Lower lobe of right lung (tissue), 2 donors: Measurements from ENCODE around the gene NNT. TPM values are rescaled to one million over a fixed set of nuclear protein-coding genes. Genes with fewer than 3 reads are reported as not detected.
"Not testable (repeated sequence)": the region's sequence is repeated elsewhere in the genome, so short reads cannot be mapped to it uniquely, and the experiment has no call there.

ENCODE experiments used
- ATAC-seq, 2 donors: fragments of 200-7000 bp; cut with Tn5 transposase; one replicate each; pipeline ENCODE4 v1.9.1; 2020 to 2022; ENCODE audit warnings: mild to moderate bottlenecking in 2 of 2, moderate library complexity in 2 of 2
- DNase-seq: peaks from one replicate; pipeline ENCODE4 v3.0.0-alpha.2; 2020
- H3K27ac ChIP-seq: fragments of 200-600 bp; one replicate; pipeline ENCODE4 v1.8.0; 2022
- H3K27me3 ChIP-seq: fragments of 200-600 bp; one replicate; pipeline ENCODE4 v1.8.0; 2022; ENCODE audit warnings: low read depth
- H3K36me3 ChIP-seq: fragments of 200-600 bp; one replicate; pipeline ENCODE4 v1.8.0; 2022; ENCODE audit warnings: mild to moderate bottlenecking
- H3K4me1 ChIP-seq: fragments of 200-600 bp; one replicate; pipeline ENCODE4 v1.8.0; 2022
- H3K4me3 ChIP-seq: fragments of 200-600 bp; one replicate; pipeline ENCODE4 v1.8.0; 2022; ENCODE audit warnings: mild to moderate bottlenecking
- H3K9me3 ChIP-seq: fragments of 200-600 bp; one replicate; pipeline ENCODE4 v1.8.0; 2022
- intact Hi-C: fragments of 100-400 bp; cut with DNase I; formaldehyde crosslinking; loops from one replicate; pipeline ENCODE4 v1.11.0; 2022
- long read RNA-seq: library from polyadenylated mRNA; unstranded; transcript quantifications from one replicate; pipeline ENCODE4 v2.0.0, GENCODE V29; 2021
- total RNA-seq: library from RNA; stranded (reverse); fragmentation: NEBNext Ultra II Directional; extraction: Animal tissue kit (Norgen Biotek cat#: 25700); gene quantifications from one replicate; pipeline ENCODE4 v1.2.1, GENCODE V29; 2021
- TF ChIP-seq, protein P1 (sequence below): fragments of 200-600 bp; IDR thresholded peaks from one replicate; pipeline ENCODE4 v1.8.0; 2022; ENCODE audit warnings: antibody characterized with exemption, mild to moderate bottlenecking
- donor health status: DM: no; HTN: yes; CAD: no; lungs with severe emphysema.

Gene NNT
- total RNA-seq, result 70.9 TPM
- long read RNA-seq, full-length matches to known transcripts, result 29 of 44 reads
- long read RNA-seq, partial matches to known transcripts, result 12 of 44 reads
- long read RNA-seq, other reads (novel, unspliced or antisense), result 3 of 44 reads

- TF ChIP-seq, protein P1, sequence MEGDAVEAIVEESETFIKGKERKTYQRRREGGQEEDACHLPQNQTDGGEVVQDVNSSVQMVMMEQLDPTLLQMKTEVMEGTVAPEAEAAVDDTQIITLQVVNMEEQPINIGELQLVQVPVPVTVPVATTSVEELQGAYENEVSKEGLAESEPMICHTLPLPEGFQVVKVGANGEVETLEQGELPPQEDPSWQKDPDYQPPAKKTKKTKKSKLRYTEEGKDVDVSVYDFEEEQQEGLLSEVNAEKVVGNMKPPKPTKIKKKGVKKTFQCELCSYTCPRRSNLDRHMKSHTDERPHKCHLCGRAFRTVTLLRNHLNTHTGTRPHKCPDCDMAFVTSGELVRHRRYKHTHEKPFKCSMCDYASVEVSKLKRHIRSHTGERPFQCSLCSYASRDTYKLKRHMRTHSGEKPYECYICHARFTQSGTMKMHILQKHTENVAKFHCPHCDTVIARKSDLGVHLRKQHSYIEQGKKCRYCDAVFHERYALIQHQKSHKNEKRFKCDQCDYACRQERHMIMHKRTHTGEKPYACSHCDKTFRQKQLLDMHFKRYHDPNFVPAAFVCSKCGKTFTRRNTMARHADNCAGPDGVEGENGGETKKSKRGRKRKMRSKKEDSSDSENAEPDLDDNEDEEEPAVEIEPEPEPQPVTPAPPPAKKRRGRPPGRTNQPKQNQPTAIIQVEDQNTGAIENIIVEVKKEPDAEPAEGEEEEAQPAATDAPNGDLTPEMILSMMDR, result no peak
- Histone ChIP-seq H3K36me3 (no peaks in the 10 kb centered on the region), H3K4me3 (peak within 1 kb of the TSS; percentile 85), H3K27me3 (no peaks in the 10 kb centered on the region), H3K27ac (peak within 1 kb of the TSS; percentile 86), H3K9me3 (no peaks in the 10 kb centered on the region), H3K4me1 (peaks cover 29% of the 10 kb centered on the region)
- peak; percentile 94 to 97 for ATAC-seq
- intact Hi-C loops, result no loop called here
- DNase-seq, result peak; percentile 87
These were observed at the start of gene NNT for GRCh38 chr5:43602461-43603343. TSS of gene NNT (plus strand) at chr5:43603180. CDS start at chr5:43609196, 6,016 bp downstream.

DNA sequence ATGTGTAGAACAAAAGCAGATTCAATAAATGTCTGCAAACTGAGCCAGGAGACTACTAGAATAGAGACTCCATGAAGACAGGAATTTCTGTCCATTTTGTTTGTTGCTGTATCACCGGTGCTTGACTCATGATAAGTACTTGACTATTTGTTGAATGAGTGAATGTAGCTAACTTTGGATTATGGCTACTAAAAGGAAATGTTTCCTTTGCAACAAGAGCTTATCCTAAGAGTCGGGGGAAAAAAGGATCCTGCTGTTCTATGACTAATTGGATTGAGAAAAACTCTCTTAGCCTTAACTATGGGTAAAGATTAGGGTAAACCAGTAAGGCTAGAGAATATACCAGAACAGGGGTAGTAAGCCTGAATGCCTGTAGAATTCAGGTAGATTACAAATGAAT, 49.6 kb upstream of the NNT start:
- Histone ChIP-seq H3K9me3 (no peaks in the 10 kb centered on the region), H3K27ac (no peak overlapping the region), H3K36me3 (peaks cover 62% of the 10 kb centered on the region), H3K4me3 (no peak overlapping the region), H3K27me3 (no peaks in the 10 kb centered on the region), H3K4me1 (peaks cover 38% of the 10 kb centered on the region)
- DNase-seq (no peak), ATAC-seq (no peak)
- intact Hi-C loops, result no loop called here
- TF ChIP-seq, protein P1, result no peak

DNA sequence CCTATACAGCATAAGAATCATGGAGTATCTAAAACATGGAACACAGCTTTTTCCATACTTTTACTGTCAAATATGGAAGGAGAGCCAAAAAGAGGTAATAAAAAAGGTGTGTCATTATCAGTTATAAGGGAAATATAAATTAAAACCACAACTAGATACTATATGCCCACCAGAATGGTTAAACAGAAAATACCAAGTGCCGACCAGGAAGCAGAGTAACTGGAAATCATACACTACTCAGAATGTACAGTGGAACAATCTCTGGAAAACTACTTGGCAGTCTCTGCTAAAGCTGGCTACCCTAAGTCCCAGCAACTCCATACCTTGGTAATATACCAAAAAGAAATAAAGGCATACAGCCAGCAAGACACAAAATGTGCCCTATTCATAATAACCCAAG, 48.5 kb upstream of the NNT start:
- Histone ChIP-seq H3K27ac (no peak overlapping the region), H3K27me3 (no peaks in the 10 kb centered on the region), H3K4me3 (no peak overlapping the region), H3K9me3 (no peaks in the 10 kb centered on the region), H3K4me1 (peaks cover 38% of the 10 kb centered on the region), H3K36me3 (peaks cover 53% of the 10 kb centered on the region)
- DNase-seq, result no peak
- TF ChIP-seq, protein P1, result no peak
- ATAC-seq, result no peak
- intact Hi-C loops, result no loop called here

DNA sequence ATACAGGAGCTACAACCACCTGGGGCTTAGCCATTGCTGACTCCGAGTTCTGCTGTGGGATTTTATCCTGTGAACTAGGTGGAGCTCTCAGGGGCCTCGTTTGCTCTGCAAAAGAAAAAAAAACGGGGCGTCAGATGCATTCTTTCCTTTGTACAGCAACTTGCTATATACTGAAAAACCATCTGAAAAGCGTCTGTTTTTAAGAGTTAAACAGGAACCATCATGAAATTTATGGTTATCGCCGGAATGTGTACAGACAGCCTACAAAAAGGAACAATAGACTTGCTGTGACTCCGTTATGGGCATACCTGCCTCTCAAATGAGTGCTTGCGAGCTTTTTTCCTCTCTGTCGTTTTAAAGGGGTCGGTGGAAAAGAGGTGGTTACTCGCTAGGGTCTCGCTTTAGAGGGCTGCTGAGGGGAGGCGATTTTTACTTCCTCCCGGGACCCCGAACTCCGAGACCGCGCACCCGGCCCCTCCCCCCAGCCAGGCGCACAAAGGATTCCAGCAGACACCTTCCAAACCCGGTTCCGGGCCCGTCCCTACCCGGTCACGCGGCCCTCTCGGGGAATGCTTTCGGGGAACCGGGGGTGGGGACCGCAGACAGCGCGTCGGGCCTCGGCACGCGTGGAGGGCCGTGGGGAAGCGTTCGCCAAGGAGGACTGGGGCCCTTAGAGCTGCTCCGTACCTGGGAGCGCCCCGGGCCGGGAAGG, 46.9 kb upstream of the NNT start:
- intact Hi-C loops, result no loop called here

GRCh38 chr5:43556607-43556856, 46.4 kb upstream of the NNT start:
- ATAC-seq, result peak; percentile 96 to 97

More for the DNA sequence above, 46.9 kb upstream of the NNT start:
- DNase-seq (peak; percentile 75), ATAC-seq (peak; percentile 66 to 67)
- H3K27me3 ChIP-seq, result no peaks in the 10 kb centered on the region
- TF ChIP-seq, protein P1, result no peak
- no peaks in the 10 kb centered on the region for H3K9me3 ChIP-seq
- peaks cover 37% of the 10 kb centered on the region for H3K36me3 ChIP-seq
- peaks cover 35% of the 10 kb centered on the region for H3K4me1 ChIP-seq
- H3K4me3 ChIP-seq, result peak overlapping the region; percentile 75
- peak overlapping the region; percentile 95 for H3K27ac ChIP-seq

More at GRCh38 chr5:43556607-43556856, 46.4 kb upstream of the NNT start:
- H3K27me3 ChIP-seq, DNase-seq, H3K9me3 ChIP-seq, intact Hi-C loops: not testable (repeated sequence)
- H3K27ac ChIP-seq, result peak overlapping the region; percentile 95
- H3K4me1 ChIP-seq, result peaks cover 33% of the 10 kb centered on the region
- peak overlapping the region; percentile 75 for H3K4me3 ChIP-seq
- H3K36me3 ChIP-seq, result peaks cover 33% of the 10 kb centered on the region
